Skeletal muscle satellite cell (primary cell): ENCODE measurements around the gene ZNF365.
"Not testable (repeated sequence)": the region's sequence is repeated elsewhere in the genome, so short reads cannot be mapped to it uniquely, and the experiment has no call there.

Experiments
- H3K27me3 ChIP-seq: 2 replicates; pipeline ENCODE4 v1.7.0; 2013; ENCODE audit warnings: low read length; ENCODE audit not compliant: control insufficient read depth, insufficient read depth
- H3K36me3 ChIP-seq: 2 replicates; pipeline ENCODE4 v1.7.0; 2013; ENCODE audit warnings: mild to moderate bottlenecking, control low read depth, low read length; ENCODE audit not compliant: insufficient read depth
- H3K4me1 ChIP-seq: 2 replicates; pipeline ENCODE4 v1.7.0; 2013; ENCODE audit warnings: low read length; ENCODE audit not compliant: control insufficient read depth, insufficient read depth
- H3K4me2 ChIP-seq: 2 replicates; pipeline ENCODE4 v1.7.0; 2013; ENCODE audit warnings: mild to moderate bottlenecking, low read length
- H3K4me3 ChIP-seq: 2 replicates; pipeline ENCODE4 v1.7.0; 2013; ENCODE audit warnings: low read length
- H3K9ac ChIP-seq: 2 replicates; pipeline ENCODE4 v1.7.0; 2013; ENCODE audit warnings: mild to moderate bottlenecking, low read depth, low read length, moderate library complexity
- H3K9me3 ChIP-seq: replicated peaks from 2 replicates; pipeline ENCODE4 v1.7.0; 2013; ENCODE audit warnings: mild to moderate bottlenecking, control low read depth, low read length

Gene ZNF365

DNA sequence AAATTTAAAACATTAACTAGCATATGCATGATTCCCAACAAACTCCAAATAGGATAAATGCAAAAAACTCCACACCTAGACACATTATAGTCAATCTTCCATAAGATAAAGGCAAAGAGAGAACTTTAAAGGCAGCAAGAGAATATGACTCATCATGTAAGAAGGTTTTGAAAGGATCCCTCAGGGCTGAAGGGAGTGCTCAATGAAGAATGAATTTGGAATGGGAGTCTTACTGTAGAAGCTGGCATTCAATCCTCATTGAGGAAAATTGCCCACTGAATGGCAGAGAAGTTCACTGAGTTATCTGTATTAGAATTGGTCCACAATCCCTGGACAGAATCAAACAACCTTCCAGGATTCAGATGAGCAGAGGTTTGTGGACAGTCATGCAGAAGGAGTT is 26.1 kb upstream of the ZNF365 start:
- Histone ChIP-seq H3K4me1 (no peaks in the 10 kb centered on the region), H3K9me3 (peaks cover 10% of the 10 kb centered on the region), H3K4me3 (no peak overlapping the region), H3K9ac (no peak overlapping the region), H3K36me3 (no peaks in the 10 kb centered on the region), H3K4me2 (no peak overlapping the region), H3K27me3 (no peaks in the 10 kb centered on the region)

DNA sequence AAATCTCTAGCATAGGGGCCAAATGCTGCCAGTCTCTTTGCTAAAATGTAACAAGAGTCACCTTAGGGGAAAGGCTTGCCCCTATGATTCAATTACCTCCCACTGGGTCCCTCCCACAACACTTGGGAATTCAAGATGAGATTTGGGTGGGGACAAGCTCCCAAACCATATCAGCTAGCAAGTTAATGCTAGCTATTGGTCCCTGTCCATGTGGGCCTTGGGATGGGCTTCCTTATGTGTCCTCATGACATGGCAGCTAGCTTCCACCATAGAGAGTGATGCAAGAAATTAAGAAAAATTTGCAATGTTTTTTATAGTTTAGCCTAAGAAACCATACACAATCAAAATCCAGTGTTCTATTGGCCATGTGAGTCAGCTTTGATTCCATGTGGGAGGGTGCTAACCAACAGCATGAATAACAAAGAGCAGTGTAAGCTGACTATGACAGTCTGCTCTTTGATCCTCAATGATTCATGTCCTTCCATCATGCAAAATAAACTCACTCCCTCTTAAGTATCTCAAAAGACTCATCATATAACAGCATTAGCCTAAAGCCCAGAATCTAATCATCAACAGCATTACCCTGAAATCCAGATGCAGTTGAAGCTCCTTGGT is 21.7 kb upstream of the ZNF365 start:
- no peaks in the 10 kb centered on the region for H3K9me3 ChIP-seq
- no peaks in the 10 kb centered on the region for H3K27me3 ChIP-seq
- H3K4me3 ChIP-seq = no peak overlapping the region
- H3K4me2 ChIP-seq = no peak overlapping the region
- no peaks in the 10 kb centered on the region for H3K36me3 ChIP-seq
- no peak overlapping the region for H3K9ac ChIP-seq
- peaks cover 3% of the 10 kb centered on the region for H3K4me1 ChIP-seq

DNA sequence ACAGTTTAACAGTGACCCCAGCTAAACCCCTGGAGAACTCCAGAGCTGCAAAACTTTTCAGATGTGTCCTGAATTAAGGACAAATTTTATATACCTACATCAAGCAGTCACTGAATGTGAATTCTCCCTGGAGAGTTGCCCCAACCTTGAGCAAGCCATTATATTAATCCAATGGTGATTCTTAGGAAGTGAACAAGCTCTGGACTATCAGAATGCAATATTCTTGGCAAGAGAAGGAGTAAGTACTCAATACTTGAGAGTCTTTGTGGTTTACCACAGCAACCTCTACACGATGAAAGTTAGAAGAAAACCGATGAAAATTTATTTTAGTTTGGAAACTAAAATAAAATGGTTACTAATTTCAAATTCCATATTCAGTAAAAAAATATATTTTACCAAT is 19.3 kb upstream of the ZNF365 start:
- Histone ChIP-seq H3K4me3 (no peak overlapping the region), H3K4me2 (no peak overlapping the region), H3K27me3 (no peaks in the 10 kb centered on the region), H3K36me3 (no peaks in the 10 kb centered on the region), H3K9ac (no peak overlapping the region), H3K9me3 (no peaks in the 10 kb centered on the region), H3K4me1 (peaks cover 3% of the 10 kb centered on the region)

DNA sequence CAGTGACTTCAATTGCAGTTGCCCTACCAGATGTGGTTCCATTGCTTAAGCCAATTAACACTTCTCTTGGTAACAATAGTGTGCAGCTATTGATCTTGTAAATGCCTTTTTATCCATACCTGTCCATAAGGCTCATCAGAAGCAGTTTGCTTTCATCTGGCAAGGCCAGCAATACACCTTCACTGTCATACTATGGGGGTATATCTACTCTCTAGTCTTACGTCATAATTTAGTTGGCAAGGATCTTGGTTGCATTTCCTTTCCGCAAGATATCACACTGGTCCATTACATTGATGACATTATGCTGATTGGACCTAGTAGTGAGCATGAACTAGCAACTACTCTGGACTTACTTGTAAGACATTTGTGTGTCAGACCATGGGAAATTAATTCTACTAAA is 17.7 kb upstream of the ZNF365 start:
- no peak overlapping the region for H3K4me2 ChIP-seq
- no peaks in the 10 kb centered on the region for H3K27me3 ChIP-seq
- no peak overlapping the region for H3K4me3 ChIP-seq

DNA sequence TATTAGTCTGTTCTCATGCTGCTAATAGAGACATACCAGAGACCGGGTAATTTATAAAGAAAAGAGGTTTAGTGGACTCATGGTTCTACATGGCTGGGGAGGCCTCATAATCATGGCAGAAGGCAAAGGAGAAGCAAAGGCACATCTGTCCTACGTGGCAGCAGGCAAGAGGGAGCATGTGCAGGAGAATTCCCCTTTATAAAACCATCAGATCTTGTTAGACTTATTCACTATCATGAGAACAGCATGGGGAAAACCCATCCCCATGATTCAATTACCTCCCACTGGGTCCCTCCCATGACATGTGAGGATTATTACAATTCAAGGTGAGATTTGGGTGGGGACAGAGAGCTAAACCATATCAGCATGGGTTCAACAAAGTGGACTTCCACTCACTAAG is 16.0 kb upstream of the ZNF365 start:
- H3K9ac ChIP-seq, H3K4me3 ChIP-seq, H3K4me1 ChIP-seq, H3K4me2 ChIP-seq, H3K9me3 ChIP-seq, H3K27me3 ChIP-seq, H3K36me3 ChIP-seq: not testable (repeated sequence)

More for the DNA sequence above, 17.7 kb upstream of the ZNF365 start:
- no peaks in the 10 kb centered on the region for H3K9me3 ChIP-seq
- H3K36me3 ChIP-seq = no peaks in the 10 kb centered on the region
- H3K9ac ChIP-seq = no peak overlapping the region
- H3K4me1 ChIP-seq = peaks cover 3% of the 10 kb centered on the region

DNA sequence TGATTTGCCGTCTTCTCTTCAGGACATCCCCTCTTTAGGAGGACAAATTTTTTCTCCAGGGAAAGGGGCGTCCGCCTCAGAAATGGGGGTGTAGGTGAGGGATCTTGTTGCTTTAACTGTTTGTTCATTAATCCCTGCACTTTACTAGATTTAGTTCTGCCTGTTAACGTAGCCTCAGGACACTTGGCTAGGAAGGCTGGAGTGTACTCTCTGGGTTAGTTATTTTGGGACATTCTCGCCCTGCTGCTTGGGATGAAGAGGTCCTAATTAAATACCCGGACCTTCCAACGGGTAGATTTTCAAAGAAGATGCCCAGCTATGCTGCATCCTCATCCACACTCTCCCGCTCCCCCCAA is 552 bp upstream of the ZNF365 start:
- H3K27me3 ChIP-seq = no peaks in the 10 kb centered on the region
- H3K4me3 ChIP-seq = peak overlapping the region; percentile 88
- H3K4me1 ChIP-seq = peaks cover 15% of the 10 kb centered on the region
- H3K4me2 ChIP-seq = peak overlapping the region; percentile 93
- peak overlapping the region; percentile 74 for H3K9ac ChIP-seq
- no peaks in the 10 kb centered on the region for H3K9me3 ChIP-seq
- H3K36me3 ChIP-seq = no peaks in the 10 kb centered on the region

DNA sequence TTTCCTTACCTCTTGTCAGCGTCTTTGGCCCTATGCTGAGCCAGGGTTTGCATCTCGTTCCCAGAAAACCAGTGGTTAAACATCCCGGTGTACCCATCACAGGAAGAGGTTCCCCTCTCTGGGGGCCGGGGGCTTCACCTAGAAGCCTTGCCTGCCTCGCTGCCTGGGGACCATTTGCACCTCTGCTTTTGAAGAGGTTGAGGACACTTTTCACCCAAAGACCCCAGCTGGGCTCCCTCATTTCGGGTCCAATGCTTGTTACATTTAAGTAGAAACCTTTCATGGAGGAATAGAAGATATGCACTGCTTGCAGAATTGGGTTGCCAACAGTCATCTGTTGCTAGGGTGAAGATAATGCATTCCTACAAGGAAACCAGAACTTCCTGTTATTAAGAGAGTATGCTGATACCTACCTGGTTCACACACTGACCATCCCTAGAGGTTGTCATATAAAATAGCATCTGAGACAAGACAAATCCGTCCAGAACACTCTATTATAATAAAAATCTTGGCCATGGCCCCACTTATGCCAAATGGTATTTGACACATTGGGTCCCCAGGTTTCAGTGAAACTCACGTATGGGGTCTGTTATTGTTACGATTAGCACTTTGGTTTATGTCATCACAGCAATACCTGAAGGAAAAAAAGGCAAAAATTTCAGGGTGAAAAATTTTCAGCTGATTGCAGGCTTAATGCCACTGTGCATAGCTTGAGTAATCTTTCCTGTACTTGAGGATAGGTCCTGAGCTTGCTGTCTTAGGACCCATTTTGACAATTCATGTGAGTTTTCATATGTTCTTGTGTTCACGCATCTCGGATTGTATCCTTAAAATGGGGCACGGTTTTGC is 917 bp downstream of the ZNF365 start:
- Histone ChIP-seq H3K9ac (peak overlapping the region; percentile 74), H3K4me2 (peak overlapping the region; percentile 93), H3K4me3 (peak overlapping the region; percentile 88), H3K4me1 (peaks cover 22% of the 10 kb centered on the region), H3K27me3 (no peaks in the 10 kb centered on the region), H3K36me3 (no peaks in the 10 kb centered on the region), H3K9me3 (no peaks in the 10 kb centered on the region)

DNA sequence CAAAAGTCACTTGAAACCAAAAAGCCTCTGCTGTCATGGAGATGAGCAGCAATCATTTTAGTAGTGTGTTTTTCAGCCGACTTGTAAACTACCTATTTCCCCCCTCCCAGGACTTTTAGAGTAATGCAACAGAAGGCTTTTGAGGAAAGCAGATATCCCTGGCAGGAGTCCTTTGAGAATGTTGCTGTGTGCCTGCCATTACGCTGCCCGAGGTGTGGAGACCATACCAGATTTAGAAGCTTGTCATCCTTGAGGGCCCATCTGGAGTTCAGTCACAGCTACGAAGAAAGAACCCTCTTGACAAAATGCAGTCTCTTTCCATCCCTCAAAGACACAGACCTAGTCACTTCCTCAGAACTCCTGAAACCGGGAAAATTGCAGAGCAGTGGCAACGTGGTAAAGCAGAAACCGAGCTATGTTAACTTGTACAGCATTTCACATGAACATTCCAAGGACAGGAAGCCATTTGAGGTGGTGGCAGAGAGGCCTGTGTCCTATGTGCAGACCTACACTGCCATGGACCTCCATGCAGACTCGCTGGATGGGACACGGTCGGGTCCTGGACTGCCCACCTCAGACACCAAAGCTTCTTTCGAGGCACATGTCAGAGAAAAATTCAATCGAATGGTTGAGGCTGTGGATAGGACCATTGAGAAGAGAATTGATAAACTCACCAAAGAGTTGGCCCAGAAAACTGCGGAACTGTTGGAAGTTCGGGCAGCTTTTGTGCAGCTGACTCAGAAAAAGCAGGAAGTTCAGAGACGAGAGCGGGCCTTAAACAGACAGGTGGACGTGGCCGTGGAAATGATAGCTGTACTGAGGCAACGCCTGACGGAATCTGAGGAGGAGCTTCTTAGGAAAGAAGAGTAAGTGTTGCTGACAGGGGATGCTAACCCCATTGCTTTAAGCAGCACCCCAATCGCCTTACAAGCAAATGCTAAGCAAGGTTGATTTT is 2.2 kb downstream of the ZNF365 start:
- Histone ChIP-seq H3K27me3 (no peaks in the 10 kb centered on the region), H3K4me1 (peaks cover 34% of the 10 kb centered on the region), H3K36me3 (no peaks in the 10 kb centered on the region), H3K4me2 (no peak overlapping the region), H3K9ac (no peak overlapping the region), H3K9me3 (no peaks in the 10 kb centered on the region), H3K4me3 (no peak overlapping the region)

DNA sequence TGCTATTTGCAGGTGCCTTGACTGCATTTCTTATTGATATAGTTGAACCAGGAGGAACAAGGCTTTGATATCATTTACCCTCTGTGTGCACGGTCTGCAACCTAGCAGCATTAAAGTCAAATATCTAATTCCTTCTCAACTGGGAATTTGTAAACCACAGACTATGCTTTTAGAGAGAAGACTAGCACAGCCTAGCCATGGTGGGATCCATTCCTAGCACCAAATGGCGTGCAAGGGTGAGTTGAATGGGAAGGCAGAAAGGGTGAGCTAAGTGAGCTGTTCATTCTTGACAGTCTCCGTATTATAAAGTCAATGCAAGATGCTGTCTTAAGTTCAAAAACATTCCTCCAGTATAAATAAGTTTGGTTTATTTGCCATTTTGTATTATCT is 2.9 kb downstream of the ZNF365 start:
- Histone ChIP-seq H3K36me3 (no peaks in the 10 kb centered on the region), H3K27me3 (no peaks in the 10 kb centered on the region), H3K9me3 (no peaks in the 10 kb centered on the region), H3K9ac (no peak overlapping the region), H3K4me2 (no peak overlapping the region), H3K4me1 (peaks cover 39% of the 10 kb centered on the region), H3K4me3 (no peak overlapping the region)

DNA sequence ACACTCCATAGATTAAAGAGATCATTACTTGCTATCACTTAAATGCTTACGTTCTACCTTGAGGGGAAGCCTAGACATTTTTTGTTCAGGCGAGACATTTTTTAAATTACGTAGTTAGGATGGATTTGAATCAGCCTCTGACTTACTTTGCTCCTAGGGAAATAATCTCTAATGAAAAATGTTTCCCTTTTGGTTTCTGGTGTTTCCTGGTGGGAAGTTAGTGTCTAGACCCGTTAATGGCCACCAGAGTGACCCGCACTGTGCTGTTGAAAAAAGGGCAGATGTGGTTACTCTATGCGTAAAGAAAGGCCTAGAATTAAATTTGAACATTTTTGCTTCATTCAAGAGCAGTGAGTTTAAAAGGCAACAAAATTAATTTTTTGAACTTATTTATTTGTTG is 3.8 kb downstream of the ZNF365 start:
- no peaks in the 10 kb centered on the region for H3K36me3 ChIP-seq
- H3K27me3 ChIP-seq = no peaks in the 10 kb centered on the region
- H3K9ac ChIP-seq = no peak overlapping the region
- no peak overlapping the region for H3K4me2 ChIP-seq
- peaks cover 39% of the 10 kb centered on the region for H3K4me1 ChIP-seq
- no peak overlapping the region for H3K4me3 ChIP-seq
- no peaks in the 10 kb centered on the region for H3K9me3 ChIP-seq

DNA sequence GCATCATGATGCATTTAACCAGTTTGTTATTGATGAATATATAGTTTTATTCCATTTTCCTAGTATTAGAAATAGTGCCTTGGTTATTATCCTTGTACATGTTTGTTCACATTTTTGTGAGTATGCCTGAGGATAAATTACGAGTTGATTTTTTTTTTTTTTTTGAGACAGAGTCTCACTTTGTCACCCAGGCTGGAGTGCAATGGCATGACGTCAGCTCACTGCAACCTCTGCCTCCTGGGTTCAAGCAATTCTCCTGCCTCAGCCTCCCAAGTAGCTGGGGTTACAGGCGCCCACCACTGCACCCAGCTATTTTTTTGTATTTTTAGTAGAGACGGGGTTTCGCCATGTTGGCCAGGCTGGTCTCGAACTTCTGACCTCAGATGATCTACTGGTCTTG is 4.7 kb downstream of the ZNF365 start:
- H3K36me3 ChIP-seq, H3K9me3 ChIP-seq, H3K27me3 ChIP-seq, H3K9ac ChIP-seq, H3K4me2 ChIP-seq, H3K4me3 ChIP-seq: not testable (repeated sequence)
- H3K4me1 ChIP-seq = peaks cover 34% of the 10 kb centered on the region
